GM18907 (cell line): ENCODE results near the gene MXRA7.
"Not testable (repeated sequence)": the region's sequence is repeated elsewhere in the genome, so short reads cannot be mapped to it uniquely, and the experiment has no call there.

Experiments used
- ATAC-seq: cut with Tn5 transposase; IDR thresholded peaks from one replicate; pipeline ENCODE4 v1.9.1; 2021; ENCODE audit warnings: mild to moderate bottlenecking, moderate library complexity; ENCODE audit not compliant: unreplicated experiment

The MXRA7 gene

GRCh38 chr17:76657505-76658241, 53.1 kb downstream of the MXRA7 start:
- ATAC-seq = no peak

DNA sequence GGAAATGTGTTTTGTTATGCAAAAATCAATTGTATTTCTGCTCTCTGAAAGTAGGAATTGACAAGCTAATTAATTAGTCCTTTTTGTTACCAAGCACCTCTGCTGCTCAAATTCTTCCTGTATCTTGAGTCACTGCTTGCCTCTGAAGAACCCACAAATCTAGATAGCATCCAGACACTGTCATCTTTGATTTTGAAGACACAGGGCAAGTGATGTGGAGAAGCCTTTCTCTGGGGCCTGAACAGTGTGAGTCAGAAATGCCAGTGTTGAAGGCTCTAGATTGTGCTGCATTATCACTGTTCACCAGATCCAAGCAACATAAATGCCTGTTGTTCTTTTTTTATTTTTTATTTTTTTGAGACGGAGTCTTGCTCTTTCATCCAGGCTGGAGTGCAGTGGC, 56.4 kb downstream of the MXRA7 start:
- ATAC-seq = no peak

GRCh38 chr17:76650504-76650903, 60.3 kb downstream of the MXRA7 start:
- ATAC-seq = no peak

DNA sequence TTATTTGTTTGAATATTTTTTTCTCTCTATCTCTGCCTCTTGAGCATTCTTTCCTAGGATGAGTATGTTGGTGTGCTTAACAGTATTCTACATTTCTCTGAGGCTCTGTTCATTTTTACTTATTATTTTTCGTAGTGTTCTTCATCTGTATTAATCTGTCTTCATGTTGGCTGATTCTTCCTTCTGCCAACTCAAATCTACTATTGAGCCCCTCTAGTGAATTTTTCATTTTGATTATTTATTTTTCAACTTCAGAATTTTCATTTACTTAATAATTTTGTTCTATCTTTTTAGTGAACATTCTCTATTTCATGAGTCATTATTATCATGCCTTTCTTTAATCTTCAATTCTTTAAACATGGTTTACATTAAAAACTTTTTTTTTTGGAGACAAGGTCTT, 64.1 kb downstream of the MXRA7 start:
- ATAC-seq = no peak

DNA sequence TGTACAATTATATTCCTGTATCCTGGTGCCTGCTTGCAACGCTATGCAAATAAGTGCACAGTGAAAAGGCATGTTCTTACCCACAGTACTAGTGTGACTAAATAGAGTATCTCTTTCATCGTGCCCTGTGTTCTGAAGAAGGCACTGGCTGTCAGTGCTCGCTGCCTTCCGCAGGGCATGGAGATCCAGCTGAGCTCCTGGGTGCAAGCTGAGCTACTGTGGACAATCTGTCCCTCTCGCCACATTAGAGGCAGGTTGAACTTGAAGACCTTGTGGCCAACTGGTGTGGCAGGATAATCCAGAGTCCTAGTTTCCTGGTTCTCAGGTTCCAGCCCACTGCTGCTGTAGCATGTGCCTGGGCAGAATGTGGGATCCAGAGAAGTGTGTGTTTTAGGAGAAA, 65.3 kb downstream of the MXRA7 start:
- ATAC-seq = no peak

DNA sequence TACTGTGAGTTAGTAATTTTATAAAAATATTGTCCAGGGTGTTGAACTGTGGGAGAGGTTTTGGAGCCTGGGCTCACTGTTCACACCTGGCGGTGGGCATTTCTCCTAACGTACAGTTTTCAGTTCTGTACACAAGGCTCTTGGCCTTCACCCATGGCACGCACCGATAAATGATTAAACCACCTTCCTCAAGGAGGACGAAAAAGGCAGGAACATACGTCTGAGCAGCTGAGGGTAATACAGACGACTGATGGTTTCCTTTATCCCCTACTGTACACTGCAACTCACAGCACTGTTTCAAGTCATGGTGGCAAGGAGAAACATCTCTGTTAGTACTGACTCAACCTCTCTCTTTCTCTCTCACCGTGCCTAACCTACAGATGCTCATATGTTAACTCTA, 65.8 kb downstream of the MXRA7 start:
- ATAC-seq = no peak

DNA sequence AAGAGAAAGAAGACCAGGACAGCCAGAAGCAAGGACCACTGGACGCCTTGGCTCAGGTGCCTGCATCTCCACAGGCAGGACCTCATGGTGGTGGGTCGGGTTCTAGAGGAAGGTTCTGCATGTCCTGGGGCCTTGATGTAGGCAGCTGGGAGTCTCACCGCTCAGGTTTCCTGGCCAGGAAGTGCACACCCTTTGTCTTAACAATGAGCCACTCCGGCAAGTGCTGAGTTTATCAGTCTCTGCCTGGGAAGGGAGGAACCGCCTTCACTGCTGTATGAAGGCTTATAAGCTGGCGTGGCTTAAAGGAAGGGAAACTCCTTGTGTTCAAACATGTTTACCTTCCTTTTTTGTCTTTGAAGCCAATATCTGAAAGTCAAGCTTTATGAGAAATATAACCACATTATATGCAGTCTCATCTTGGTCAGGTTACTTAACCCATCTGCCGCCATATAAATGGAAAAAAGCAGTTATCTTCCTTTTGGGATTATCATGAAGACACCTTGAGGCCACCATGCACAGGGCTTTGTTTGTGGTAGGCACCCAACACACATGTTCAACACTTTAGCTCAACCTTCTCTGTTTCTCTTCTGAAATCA, 67.1 kb downstream of the MXRA7 start, which contains the start of gene ST6GALNAC1:
TSS of gene ST6GALNAC1 (minus strand) at position 205 of the 596 bp plus-strand sequence. CDS start at position 86, 119 bp downstream.
- no peak for ATAC-seq

- ATAC-seq = no peak
Measured at GRCh38 chr17:76642994-76643393, 67.8 kb downstream of the MXRA7 start.

- ATAC-seq = no peak
Measured at GRCh38 chr17:76642032-76642561, 68.7 kb downstream of the MXRA7 start.

DNA sequence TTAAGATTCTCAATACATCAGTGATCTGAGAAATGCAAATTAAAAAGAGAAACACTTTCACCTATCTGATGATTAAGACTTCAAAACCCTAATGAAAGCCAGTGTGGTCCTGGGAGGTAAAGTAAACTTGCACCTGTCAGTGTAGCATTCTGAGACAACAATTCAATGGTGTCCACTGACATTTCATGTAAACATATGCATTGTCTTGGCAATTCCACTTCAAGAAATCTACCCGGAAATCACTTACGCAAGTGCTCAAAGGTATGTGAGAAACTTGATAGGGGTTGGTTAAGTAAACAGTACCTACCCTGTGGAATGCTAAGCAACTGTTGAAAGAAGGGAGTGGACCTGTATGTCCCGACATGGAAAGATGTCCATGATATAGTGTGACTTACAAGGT, 69.3 kb downstream of the MXRA7 start:
- no peak for ATAC-seq

GRCh38 chr17:76640550-76641380, 70.0 kb downstream of the MXRA7 start:
- no peak for ATAC-seq

- ATAC-seq = no peak
Measured at GRCh38 chr17:76638263-76638662, 72.5 kb downstream of the MXRA7 start.

DNA sequence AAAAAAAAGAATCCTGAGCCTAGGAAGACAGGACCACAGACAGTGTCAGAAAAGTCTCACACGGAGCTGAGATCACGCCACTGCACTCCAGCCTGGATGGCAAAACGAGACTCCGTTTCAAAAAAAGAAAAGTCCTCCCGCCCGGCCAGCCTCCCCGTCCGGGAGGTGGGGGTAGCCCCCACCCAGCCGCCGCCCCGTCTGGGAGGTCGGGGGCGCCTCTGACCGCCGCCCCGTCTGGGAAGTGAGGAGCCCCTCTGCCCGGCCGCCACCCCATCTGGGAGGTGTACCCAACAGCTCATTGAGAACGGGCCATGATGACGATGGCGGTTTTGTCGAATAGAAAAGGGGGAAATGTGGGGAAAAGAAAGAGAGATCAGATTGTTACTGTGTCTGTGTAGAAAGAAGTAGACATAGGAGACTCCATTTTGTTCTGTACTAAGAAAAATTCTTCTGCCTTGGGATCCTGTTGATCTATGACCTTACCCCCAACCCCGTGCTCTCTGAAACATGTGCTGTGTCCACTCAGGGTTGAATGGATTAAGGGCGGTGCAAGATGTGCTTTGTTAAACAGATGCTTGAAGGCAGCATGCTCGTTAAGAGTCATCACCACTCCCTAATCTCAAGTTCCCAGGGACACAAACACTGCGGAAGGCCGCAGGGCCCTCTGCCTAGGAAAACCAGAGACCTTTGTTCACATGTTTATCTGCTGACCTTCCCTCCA, 74.1 kb downstream of the MXRA7 start:
- not testable (repeated sequence) for ATAC-seq

DNA sequence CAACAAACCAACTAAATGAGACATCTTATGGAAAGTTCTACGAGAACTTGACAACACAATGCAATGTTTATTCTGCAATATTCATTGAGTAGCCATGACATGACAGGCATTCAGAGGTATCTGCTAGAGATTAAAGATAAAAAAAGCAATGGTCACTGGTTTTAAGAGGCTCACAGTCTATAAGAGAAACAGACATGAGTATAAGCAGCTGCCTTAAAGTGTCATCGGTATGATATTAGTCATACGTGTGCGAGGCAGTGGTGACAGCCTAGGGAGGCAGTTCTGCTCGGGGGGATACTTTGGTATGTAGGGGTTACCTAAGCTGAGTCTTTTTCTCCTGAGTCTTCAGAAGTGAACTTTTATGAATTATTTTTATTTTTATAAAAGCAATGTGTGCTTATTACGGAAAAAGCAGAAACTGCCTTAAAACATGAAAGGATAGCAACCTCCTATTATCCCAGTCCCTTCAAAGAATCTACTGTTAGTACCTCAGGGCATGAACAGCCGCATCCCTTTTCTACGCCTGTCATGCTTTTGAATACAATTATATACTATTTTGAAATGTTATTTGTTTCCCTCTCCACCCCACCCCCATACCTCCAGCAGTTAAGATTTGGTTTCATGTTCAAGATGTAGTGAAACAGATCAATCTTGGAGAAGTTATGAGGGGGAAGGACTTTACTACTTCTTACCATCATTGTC, 75.0 kb downstream of the MXRA7 start:
- no peak for ATAC-seq

GRCh38 chr17:76635039-76635438, 75.7 kb downstream of the MXRA7 start:
- no peak for ATAC-seq

GRCh38 chr17:76633628-76634328, 77.0 kb downstream of the MXRA7 start:
- no peak for ATAC-seq

DNA sequence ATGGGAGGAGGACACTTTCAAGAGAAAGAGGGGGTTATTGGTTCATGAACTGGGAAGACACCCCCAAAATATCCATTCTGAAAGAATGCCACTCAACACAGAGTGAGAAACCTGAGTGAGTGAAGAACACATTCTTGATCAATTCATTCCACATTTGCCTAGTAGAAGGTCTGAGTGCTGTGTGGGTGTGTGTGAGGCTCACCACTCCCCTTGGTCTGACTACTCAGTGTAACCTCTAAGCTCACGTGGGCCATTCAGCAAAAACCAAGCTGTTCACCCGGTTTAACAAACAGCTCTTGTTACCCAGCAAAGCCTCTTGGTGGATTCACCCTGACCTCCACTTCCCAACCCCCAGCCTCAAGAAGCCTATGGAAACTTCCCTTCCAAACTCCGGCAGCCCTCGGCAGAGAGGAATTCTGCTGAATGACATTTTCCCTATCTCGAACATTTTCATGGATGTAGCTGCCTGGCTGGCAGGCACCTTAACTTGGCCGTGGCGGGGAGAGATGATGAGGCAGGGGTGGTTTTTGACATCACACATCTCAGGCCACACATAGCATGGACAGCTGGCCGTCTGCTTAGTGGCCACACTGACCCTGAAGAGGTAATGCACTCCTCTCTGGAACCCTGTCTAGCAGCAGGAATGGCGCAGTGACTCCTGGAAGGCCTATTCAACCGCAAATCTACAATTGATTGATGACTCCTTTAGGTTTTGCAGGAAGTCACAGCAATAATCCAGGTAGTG, 78.8 kb downstream of the MXRA7 start:
- ATAC-seq = no peak

GRCh38 chr17:76630151-76630550, 80.6 kb downstream of the MXRA7 start:
- ATAC-seq = no peak
